Thoracic aorta endothelial cell (primary cell): ENCODE results near the gene SIDT2. TPM values are rescaled to one million over a fixed set of nuclear protein-coding genes. Genes with fewer than 3 reads are reported as not detected.

Source experiments
- total RNA-seq: library from RNA; depleted of rRNA; stranded (reverse); fragments of >200 nt; gene quantifications from 2 replicates; pipeline ENCODE4 v1.2.3, GENCODE V29; 2012

SIDT2 gene
- 11.0 and 12.8 TPM in 2 replicates for total RNA-seq

GRCh38 chr11:117178210-117179034 is at the start of gene SIDT2:
Gene SIDT2, plus strand, starts transcription at chr11:117178743. Its CDS starts 521 bp downstream, at chr11:117179264.

GRCh38 chr11:117143871-117144476 is 34.6 kb upstream of the SIDT2 start, which contains the start of gene PAFAH1B2:
Gene PAFAH1B2, plus strand, starts transcription at chr11:117144287. Its CDS starts 8,161 bp downstream, at chr11:117152448.

GRCh38 chr11:117199053-117199915 is 20.7 kb downstream of the SIDT2 start, which contains the start of gene TAGLN:
Gene TAGLN, plus strand, starts transcription at chr11:117199370. Its CDS starts 3,644 bp downstream, at chr11:117203014.

GRCh38 chr11:117231842-117232091 is 53.2 kb downstream of the SIDT2 start, which contains the start of gene PCSK7:
Gene PCSK7, minus strand, starts transcription at chr11:117232073. Its CDS starts 2,229 bp downstream, at chr11:117229844.

GRCh38 chr11:117232092-117232878 is 53.7 kb downstream of the SIDT2 start, which contains the start of gene RNF214:
Gene RNF214, plus strand, starts transcription at chr11:117232671. Its CDS starts 1,602 bp downstream, at chr11:117234273.

Other genes with a start within 250 kb of the SIDT2 start
- gene SIK3, start 80.3 kb upstream of the SIDT2 start, total RNA-seq: 21.0 and 23.1 TPM in 2 replicates
- gene PAFAH1B2, start 34.5 kb upstream of the SIDT2 start, total RNA-seq: 228 and 242 TPM in 2 replicates
- gene TAGLN, start 20.6 kb downstream of the SIDT2 start, total RNA-seq: 2.8 and 11.7 TPM in 2 replicates
- gene PCSK7, start 53.3 kb downstream of the SIDT2 start, total RNA-seq: 40.2 and 41.1 TPM in 2 replicates
- 16.0 and 17.2 TPM in 2 replicates for gene RNF214, start 53.9 kb downstream of the SIDT2 start, total RNA-seq
- gene BACE1-AS, start 112.6 kb downstream of the SIDT2 start, total RNA-seq: 5.1 and 5.2 TPM in 2 replicates
- 14.2 and 17.5 TPM in 2 replicates for gene BACE1, start 137.5 kb downstream of the SIDT2 start, total RNA-seq
- gene CEP164, start 149.1 kb downstream of the SIDT2 start, total RNA-seq: 33.5 and 41.9 TPM in 2 replicates